HG02885 (cell line): ENCODE results near the gene ITGB2.

Experiments
- ATAC-seq: cut with Tn5 transposase; IDR thresholded peaks from one replicate; pipeline ENCODE4 v1.9.1; 2021; ENCODE audit warnings: mild to moderate bottlenecking; ENCODE audit not compliant: unreplicated experiment, poor library complexity

The ITGB2 gene

DNA sequence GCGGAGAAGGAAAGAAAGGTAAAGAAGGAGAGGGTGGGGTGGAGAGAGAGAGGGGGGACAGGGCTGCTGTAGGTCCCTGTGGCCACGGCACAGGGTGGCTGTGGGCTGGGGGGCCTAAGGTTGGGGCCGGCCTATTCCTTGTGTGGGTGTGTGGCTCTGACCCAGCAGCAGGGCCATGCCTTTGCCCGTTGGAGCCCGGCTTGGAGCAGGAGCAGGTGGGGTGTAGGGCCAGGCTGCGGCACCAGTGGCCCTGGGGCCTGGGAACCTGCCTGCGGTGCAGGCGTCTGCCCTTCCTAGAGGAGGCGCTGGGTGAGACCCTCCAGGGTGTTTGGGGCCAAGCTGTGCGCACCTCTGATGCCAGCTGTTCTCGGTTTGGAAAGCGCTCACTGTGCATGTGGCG, 83.2 kb downstream of the ITGB2 start:
- ATAC-seq: no peak

GRCh38 chr21:44836666-44837471, 83.8 kb downstream of the ITGB2 start:
- no peak for ATAC-seq

DNA sequence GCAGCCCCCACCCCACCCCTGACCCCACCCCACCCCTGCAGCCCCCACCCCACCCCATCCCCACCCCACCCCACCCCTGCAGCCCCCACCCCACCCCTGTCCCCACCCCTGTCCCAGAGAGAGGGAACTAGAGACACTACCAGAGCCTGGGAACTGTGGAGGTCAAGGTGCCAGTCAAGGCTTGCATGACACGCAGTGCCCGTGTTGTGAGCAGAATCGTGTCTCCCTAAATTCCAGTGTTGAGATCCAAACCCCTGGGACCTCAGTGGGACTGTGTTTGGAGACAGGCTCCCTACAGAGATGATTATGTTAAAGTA, 84.4 kb downstream of the ITGB2 start:
- ATAC-seq: no peak
